Measurements from ENCODE around the gene CCNDBP1.
A peak's percentile ranks its signal among the peaks of the same experiment; 100 is the strongest.
"Not testable (repeated sequence)": the region's sequence is repeated elsewhere in the genome, so short reads cannot be mapped to it uniquely, and the experiment has no call there.

The CCNDBP1 gene

DNA sequence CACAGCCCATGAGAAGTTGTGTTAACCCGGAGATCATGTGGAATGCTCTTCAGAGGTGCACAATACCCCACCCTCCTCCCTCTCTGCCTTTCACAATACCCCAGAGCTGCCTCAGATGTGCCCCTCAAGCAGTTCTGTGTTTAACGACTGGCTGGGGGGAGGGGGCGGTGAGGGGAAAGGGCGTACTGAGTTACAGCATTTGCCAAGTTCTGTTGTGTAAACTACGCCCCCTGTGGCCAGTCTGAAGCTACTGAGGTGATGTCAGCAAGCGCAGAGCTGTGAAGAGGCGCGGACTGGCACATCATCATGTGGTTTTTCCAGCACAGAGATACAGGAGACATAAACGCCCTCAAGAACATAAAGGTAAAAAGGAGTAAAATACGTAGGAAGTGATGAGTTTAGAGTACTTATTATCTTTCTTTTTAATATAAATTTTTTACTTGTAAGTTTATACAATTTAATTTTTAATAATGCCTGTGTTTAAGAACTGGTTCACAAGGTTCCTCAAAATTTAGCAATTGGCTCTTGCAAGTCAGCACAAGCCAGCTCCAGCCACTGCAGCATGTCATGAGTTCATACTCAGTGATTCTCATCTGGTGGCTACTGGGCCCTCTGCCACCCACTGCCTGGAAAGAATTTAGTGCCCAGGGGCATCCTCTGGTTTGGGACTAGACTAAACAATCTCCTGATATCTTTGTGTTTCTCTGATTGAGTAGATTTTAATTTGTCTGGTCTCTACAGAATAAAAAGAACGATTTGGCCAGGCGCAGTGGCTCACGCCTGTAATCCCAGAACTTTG, 33.9 kb downstream of the CCNDBP1 start:
- DNase-seq, result no peak

DNA sequence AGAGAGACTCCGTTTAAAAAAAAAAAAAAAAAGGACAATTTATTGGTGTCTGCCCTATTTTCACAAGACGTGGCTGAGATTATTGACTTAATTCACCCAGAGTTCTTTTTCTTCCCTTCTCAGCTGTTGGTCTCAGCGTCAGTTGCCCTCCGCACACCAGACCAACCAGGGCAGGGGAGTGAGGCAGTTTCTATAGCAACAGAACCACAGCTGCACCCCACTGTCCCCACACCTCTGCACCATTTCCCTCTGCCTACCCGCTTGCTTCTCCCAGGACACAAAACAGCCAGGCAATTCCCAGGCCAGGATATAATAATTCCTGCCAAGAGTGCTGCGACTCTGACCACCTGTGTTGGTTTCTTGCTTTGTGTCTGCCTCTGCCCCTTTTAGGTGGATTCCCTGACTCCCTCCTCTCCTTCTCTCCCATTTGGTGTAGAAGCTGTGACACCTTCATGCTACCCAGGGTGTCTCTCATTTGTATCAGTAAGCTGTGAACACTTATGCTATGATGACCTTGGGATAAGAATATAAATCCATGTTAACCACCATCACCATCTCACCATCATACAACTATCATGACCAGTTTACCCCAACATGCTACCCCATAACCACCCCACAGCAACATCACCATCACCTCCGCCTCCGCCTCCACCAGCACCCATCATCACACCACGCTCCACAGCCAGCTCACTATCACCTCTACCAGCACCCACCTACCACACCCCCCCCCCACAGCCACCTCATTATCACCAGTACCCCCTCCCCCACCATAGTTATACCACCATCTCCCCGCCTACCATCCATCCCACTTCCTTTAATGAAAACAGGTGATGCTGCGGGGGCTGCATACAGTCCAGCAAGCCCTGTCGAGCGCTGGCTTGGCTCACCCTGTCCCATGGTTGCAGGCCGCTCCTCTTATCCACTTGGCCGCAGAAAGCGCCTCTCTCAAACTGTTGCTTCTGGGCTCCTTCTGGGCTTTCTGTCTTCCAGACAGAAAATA, 35.0 kb downstream of the CCNDBP1 start:
- no peak for DNase-seq

DNA sequence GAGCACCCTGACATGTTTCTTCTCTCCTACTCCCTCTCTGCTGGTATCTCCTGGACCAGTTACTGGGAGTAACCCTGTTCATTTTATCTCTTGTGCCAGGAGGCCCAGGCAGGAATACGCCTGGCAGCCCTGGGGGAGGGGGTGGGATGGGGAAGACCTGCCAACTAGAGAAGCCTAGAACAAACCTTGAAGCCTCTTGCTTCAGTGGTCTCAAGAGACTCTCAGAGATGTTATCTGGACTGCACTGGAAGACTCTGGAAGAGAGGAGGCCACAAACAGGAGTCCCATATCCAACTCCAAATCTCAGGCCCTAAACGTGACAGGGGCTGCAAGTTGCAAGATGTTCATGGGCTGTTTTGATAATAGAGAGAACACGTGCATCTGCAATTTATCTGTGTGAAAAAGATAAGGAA, 35.8 kb downstream of the CCNDBP1 start, which contains the start of gene EPB42:
Gene EPB42, minus strand, starts transcription at position 28 of the 413 bp plus-strand sequence. CDS start 193 bp downstream, outside the sequence.
- DNase-seq, result no peak

DNA sequence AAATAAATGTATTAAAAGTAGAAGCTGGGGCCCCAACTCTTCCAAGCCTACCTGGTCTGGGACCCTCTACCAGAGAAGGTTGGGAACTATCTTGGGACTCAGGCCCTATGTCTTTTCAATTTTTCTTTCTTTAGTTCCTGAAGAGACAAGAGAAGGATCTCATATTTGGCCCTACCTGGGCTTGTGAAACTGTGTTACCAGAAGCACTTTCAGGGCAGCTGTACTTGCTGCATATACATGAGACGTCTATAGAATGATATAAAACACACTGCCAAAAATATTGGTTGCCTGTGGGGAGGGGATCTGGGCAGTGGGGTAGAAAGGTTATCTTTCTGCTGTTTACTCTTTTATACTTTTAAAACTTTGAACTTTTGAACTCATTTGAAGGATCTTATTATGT, 36.2 kb downstream of the CCNDBP1 start:
- no peak for DNase-seq

DNA sequence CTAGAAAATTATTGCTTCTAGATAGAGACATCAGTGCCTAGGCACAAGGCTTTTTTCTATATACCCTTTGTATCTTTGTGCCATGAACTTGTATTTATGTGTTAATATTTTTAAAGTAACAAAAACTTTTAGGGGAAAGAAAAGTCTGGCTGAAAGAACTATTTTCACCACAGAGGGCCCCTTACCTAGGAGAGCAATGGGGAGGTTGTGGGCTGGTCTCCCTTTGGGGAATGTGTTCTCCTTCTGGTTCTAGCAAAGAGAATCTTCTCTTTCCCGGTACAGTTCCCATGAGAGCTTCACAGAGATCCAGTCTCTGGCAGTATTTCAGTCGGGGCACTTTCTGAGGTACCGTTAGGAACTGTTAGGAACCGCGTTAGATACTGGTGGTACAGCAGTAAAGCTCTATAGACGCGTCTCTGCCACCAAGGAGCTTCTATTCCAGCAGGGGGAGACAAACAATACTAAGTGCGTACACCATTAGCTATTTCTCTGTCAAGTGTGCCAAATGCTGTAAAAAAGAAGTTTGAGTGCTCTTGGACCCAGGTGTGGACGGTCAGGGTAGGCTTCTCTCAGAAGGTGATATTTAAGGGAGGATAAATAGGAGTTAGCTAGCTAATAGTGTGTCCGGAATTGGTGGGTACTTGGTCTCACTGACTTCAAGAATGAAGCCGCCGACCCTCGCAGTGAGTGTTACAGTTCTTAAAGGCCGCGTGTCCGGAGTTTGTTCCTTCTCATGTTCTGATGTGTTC, 40.2 kb downstream of the CCNDBP1 start:
- peak; percentile 46 for DNase-seq

DNA sequence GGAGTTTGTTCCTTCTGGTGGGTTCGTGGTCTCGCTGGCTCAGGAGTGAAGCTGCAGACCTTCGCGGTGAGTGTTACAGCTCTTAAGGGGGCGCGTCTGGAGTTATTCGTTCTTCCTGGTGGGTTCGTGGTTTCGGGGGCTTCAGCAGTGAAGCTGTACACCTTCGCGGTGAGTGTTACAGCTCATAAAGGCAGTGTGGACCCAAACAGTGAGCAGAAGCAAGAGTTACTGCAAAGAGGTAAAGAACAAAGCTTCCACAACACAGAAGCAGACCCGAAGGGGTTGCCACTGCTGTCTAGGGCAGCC, 40.7 kb downstream of the CCNDBP1 start:
- not testable (repeated sequence) for DNase-seq

DNA sequence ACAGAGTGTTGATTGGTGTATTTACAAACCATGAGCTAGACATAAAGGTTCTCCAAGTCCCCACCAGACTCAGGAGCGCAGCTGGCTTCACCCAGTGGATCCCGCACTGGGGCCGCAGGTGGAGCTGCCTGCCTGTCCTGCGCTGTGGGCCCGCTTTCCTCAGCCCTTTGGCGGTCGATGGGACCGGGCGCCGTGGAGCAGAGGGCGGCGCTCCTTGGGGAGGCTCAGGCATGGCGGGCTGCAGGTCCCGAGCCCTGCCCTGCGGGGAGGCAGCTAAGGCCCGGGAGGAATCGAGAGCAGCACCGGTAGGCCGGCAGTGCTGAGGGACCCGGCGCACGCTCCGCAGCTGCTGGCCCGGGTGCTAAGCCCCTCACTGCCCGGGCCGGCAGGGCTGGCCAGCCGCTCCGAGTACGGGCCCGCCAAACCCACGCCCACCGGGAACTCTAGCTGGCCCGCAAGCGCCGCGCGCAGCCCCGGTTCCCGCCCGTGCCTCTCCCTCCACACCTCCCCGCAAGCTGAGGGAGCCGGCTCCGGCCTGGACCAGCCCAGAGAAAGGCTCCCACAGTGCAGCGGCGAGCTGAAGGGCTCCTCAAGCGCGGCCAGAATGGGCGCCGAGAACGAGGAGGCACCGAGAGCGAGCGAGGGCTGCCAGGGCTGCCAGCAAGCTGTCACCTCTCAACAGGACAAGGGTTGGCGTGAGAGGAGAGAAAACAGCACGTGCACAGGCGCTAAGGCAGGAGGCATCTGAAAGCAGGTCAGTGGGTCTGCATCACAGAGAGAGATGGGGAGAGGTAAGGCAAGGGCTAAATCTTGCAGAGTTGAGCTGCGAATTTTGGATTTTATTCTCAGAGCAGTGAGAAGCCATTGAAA, 41.5 kb downstream of the CCNDBP1 start:
- no peak for DNase-seq

DNA sequence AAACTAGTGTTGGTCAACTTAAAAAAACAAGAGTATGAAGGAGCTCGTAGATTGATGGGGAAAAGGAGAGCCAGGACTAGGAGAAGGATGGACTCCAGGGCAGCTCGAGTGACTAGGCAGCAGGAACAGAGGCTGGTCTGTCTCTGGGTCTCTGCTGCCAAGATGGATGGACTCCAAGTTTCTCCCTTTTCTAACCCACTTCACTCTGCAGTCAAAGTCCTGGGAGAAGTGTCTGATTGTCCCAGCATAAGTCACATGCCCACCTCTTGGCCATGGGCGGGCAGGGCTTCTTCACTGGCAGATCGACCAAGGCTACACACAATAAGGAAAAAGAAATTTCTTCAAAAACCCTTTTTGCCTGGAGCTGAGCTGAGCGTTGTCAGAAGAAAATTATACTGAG, 44.8 kb downstream of the CCNDBP1 start:
- no peak for DNase-seq

GRCh38 chr15:43230640-43231115, 45.5 kb downstream of the CCNDBP1 start:
- DNase-seq, result no peak

GRCh38 chr15:43232289-43232874, 47.2 kb downstream of the CCNDBP1 start:
- DNase-seq, result no peak

GRCh38 chr15:43235536-43235935, 50.3 kb downstream of the CCNDBP1 start:
- DNase-seq, result no peak

- no peak for DNase-seq
Observed at GRCh38 chr15:43237842-43238470, 52.8 kb downstream of the CCNDBP1 start.

GRCh38 chr15:43238671-43239131, 53.5 kb downstream of the CCNDBP1 start:
- DNase-seq, result no peak

DNA sequence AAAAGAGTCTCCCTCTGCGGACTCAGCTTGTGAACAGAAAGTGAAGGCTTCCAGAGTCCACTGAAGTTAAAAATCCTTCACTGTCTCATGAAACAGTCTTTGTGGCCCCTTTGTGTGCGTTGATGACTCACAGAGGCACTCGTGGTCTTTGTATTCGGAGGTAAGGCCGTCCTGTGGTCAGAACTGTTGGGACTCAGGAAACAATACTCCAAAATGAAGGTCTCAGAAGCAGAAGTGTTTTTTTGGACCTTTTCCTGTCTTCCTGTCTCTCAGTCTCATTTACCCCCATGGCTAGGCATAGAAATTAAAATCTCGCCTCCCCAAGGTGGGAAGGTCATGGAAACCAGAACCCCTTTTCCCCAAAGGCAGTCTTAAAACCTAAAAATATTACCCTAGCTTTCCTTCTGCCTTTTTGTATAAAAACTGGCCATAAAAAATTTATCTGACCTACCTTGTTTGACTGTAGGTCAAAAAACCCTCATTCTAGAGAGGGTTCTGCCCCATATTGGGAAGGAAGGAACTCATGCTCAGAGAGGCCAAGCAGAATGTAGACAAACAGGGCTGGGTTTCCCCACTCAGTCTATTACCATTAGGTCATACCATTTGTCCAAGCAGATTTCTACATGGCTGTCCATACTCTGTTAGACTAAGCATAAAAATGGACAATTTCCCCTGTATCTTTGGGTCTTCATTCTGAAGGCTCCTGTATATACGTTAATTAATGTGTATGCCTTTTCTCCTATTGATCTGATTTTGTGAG, 54.7 kb downstream of the CCNDBP1 start:
- no peak for DNase-seq

- no peak for DNase-seq
Observed at GRCh38 chr15:43241100-43241499, 55.9 kb downstream of the CCNDBP1 start.

DNA sequence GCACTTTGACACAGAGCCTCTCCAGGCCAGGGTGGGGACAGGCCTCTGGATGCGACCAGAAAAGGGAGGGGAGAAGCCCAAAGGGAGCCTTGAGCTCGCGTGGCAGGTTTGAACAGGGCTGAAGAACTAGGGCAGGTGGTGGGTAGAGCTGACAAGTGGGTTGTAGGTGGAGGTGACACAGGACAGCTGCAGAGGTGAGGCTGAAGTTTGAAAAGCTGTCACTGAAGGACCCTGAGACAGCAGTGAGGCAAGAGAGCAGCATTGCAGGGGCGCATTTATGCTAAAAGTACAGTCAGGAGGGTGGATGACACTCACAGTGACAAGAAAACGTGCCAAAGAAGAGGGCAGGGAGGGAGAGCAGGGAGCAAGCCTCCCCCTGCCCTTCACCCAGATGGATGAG, 57.4 kb downstream of the CCNDBP1 start:
- no peak for DNase-seq

DNA sequence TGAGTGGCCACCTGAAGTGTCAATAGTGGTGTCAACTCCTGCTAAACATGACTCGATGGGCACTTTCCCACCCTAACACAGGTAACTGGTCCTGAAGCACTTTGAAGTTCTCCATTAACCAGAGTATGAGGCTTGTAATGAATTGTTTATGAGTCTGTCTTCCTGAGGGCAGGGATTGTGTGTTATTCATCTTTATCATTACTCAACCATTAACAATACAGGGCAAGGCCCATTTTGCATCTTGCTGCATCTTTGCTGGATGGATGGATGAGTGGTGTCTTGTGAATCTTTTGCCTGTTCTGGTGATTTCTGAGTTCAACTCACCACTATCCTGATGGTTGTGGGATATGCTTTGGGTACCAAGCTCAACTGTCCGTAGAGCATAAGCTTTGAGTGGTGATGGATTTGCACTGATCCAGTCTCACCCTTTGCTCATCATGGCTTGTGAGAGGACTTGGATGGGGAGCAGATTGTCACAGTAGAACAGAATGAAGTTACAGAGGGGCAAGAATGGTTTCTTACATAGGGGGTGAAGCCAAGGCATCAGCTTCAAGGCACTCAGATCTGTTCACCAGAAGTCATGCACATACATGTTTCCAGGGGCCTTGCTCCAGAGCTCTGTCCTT, 57.9 kb downstream of the CCNDBP1 start:
- no peak for DNase-seq

- no peak for DNase-seq
Observed at GRCh38 chr15:43244092-43244491, 58.9 kb downstream of the CCNDBP1 start.

DNA sequence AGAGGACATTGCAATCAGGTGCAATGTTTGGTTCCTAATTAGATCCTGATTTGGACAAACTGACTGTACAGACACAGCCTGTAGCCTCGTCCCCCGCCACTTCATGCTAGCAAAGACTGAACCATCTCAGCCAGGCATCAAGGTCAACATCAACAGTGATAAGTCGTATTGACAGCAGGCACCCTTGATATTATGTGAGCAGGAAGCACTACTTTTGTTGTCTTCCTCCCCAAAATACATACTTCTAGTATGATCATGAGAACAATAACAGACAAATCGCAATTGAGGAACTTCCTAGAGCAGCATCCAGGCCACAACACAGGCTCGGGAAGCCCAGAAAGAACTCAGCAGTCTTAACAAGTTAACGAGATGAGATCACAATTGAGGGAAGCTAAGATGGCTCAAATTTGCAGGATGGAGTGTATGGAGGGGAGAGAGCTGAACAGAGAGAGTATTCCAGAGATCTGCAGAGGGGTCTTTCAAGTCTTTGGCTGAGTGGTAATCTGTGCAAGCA, 61.1 kb downstream of the CCNDBP1 start:
- no peak for DNase-seq
